Measurements from ENCODE around the gene RAB2B. TPM values are rescaled to one million over a fixed set of nuclear protein-coding genes. Genes with fewer than 3 reads are reported as not detected.

Gene RAB2B
- total RNA-seq, 1 donor from 2014 or later, result 26.3 TPM

Other genes with a start within 250 kb of the RAB2B start
- 734 and 763 TPM in 2 replicates for gene HNRNPC, start 207.5 kb downstream of the RAB2B start, total RNA-seq
- gene RPGRIP1, start 196.9 kb downstream of the RAB2B start, total RNA-seq, result 0.16 TPM in 1 of 2 replicates, not detected in the other
- gene SUPT16H, start 92.9 kb downstream of the RAB2B start, total RNA-seq, result 130 and 137 TPM in 2 replicates
- gene CHD8, start 20.8 kb downstream of the RAB2B start, total RNA-seq, result 129 and 136 TPM in 2 replicates
- gene TOX4, start 236 bp upstream of the RAB2B start, total RNA-seq, result 72.4 and 73.3 TPM in 2 replicates
- 73.2 and 76.5 TPM in 2 replicates for gene METTL3, start 34.4 kb upstream of the RAB2B start, total RNA-seq
- gene SALL2, start 49.4 kb upstream of the RAB2B start, total RNA-seq, result 2.1 and 2.2 TPM in 2 replicates
- gene OR10G3, start 103.1 kb upstream of the RAB2B start, total RNA-seq, result not detected in 2 replicates
- not detected in 2 replicates for gene OR10G2, start 158.0 kb upstream of the RAB2B start, total RNA-seq
- gene OR4E2, start 176.9 kb upstream of the RAB2B start, total RNA-seq, result not detected in 2 replicates
- gene OR4E1, start 196.9 kb upstream of the RAB2B start, total RNA-seq, result not detected in 2 replicates